Thyroid gland (tissue), 4 donors: ENCODE data around the gene SIGLEC15. TPM values are rescaled to one million over a fixed set of nuclear protein-coding genes. Genes with fewer than 3 reads are reported as not detected.
"Not testable (repeated sequence)": the region's sequence is repeated elsewhere in the genome, so short reads cannot be mapped to it uniquely, and the experiment has no call there.

Source experiments
- DNase-seq, 2 donors: peaks; one replicate each; pipeline ENCODE4 v3.0.0-alpha.2; 2019
- H3K27ac ChIP-seq, 3 donors: fragments of 200-600 bp; sonication (generic); 1 replicate in 2 of 3; 2 replicates in 1 of 3; pipeline ENCODE4 v1.5.1; 2016 to 2019; ENCODE audit warnings: mild to moderate bottlenecking in 1 of 3, moderate library complexity in 1 of 3
- H3K27me3 ChIP-seq: fragments of 200-600 bp; sonication (generic); one replicate; pipeline ENCODE4 v1.5.1; 2019
- H3K36me3 ChIP-seq, 2 donors: fragments of 200-600 bp; sonication (generic); one replicate each; pipeline ENCODE4 v1.5.1; 2016 to 2019
- H3K4me1 ChIP-seq, 2 donors: fragments of 200-600 bp; sonication (generic); one replicate each; pipeline ENCODE4 v1.5.1; 2017 to 2019
- H3K4me3 ChIP-seq, 3 donors: fragments of 200-600 bp; sonication (generic); replicated peaks in 1 of 3; 1 replicate in 2 of 3; 2 replicates in 1 of 3; pipeline ENCODE4 v1.5.1; 2016; ENCODE audit warnings: mild to moderate bottlenecking in 1 of 3
- H3K9me3 ChIP-seq: fragments of 200-600 bp; sonication (generic); one replicate; pipeline ENCODE4 v1.5.1; 2017
- CTCF ChIP-seq, 6 experiments: fragments of 200-600 bp in 3 of 6; fragments of 450-650 bp in 3 of 6; sonication (generic) in 3 of 6; IDR thresholded peaks; one replicate each; pipeline ENCODE4 v1.5.1; 2016 to 2019; ENCODE audit warnings: antibody characterized with exemption in 6 of 6, mild to moderate bottlenecking in 2 of 6, inconsistent platforms in 1 of 6, moderate library complexity in 1 of 6
- POLR2A ChIP-seq, 2 donors: fragments of 450-650 bp; IDR thresholded peaks; one replicate each; pipeline ENCODE4 v1.6.1; 2017; ENCODE audit warnings: antibody characterized with exemption in 2 of 2, mild to moderate bottlenecking in 2 of 2, moderate library complexity in 1 of 2
- WGBS, 2 donors: methylation state at CpG; one replicate each; pipeline ENCODE4 v1.1.5; 2017; 5-methylcytosine and 5-hydroxymethylcytosine counted together
- intact Hi-C: fragments of 100-400 bp; cut with DNase I; formaldehyde crosslinking; loops from one replicate; pipeline ENCODE4 v1.15.1; 2023
- total RNA-seq, 4 donors: library from RNA; depleted of rRNA; stranded (reverse); fragments of >200 nt; gene quantifications; one replicate each; pipeline ENCODE4 v1.2.3, GENCODE V29; 2016

SIGLEC15 gene
- total RNA-seq, 4 donors from 2014 or later, result 0.33 to 4.0 (median 0.54) TPM; not detected in 1

- 95 to 96% methylated on average over 2 of the region's 2 CpGs for WGBS, 2 donors
- Histone ChIP-seq H3K4me1 (peaks cover 0 to 4% of the 10 kb centered on the region in 2 donors), H3K27me3 (no peaks in the 10 kb centered on the region), H3K4me3 (no peak overlapping the region), H3K36me3 (no peaks in the 10 kb centered on the region), H3K27ac (no peak overlapping the region), H3K9me3 (no peaks in the 10 kb centered on the region)
- TF ChIP-seq CTCF (IDR thresholded peaks at IDR 0.05) (no peak), POLR2A (IDR thresholded peaks at IDR 0.05) (no peak)
- intact Hi-C loops, result no loop called here
- no peak for DNase-seq
Measured at GRCh38 chr18:45821026-45821425, 4.4 kb upstream of the SIGLEC15 start.

- WGBS, 2 donors, result 83 to 87% methylated on average over 1 of the region's 1 CpG
Measured at GRCh38 chr18:45821711-45822110, 3.8 kb upstream of the SIGLEC15 start.

DNA sequence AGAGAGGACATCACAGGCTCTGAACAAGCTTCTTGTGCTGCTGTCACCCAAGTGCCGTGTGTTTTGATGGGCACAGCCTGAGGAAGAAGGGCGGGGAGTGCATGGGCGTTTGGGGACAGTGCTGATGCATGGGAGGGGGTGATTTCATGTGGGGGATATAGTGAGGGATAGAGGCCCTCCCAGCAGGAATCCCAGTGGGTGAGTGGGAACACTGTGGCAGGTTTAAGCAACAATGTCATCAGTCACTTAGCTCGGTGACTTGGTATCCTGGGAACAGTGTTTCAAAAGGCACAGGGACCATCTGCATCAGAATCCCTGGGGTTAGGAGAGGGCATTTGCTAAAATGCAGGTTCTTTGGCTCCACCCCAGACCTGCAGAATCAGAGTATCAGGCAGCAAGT lies 609 bp downstream of the SIGLEC15 start:
- H3K4me3 ChIP-seq, result no peak overlapping the region
- WGBS, 2 donors, result 84 to 90% methylated on average over 4 of the region's 4 CpGs
- intact Hi-C loops, result no loop called here
- H3K36me3 ChIP-seq, result no peaks in the 10 kb centered on the region
- H3K27me3 ChIP-seq, result no peaks in the 10 kb centered on the region
- TF ChIP-seq POLR2A (IDR thresholded peaks at IDR 0.05) (no peak), CTCF (IDR thresholded peaks at IDR 0.05) (no peak)
- no peak for DNase-seq
- peaks cover 10 to 18% of the 10 kb centered on the region in 2 donors for H3K4me1 ChIP-seq
- H3K9me3 ChIP-seq, result no peaks in the 10 kb centered on the region
- no peak overlapping the region for H3K27ac ChIP-seq

More at GRCh38 chr18:45821711-45822110, 3.8 kb upstream of the SIGLEC15 start:
- Histone ChIP-seq H3K4me1 (peaks cover 0 to 4% of the 10 kb centered on the region in 2 donors), H3K4me3 (no peak overlapping the region), H3K27ac (no peak overlapping the region), H3K9me3 (no peaks in the 10 kb centered on the region), H3K27me3 (no peaks in the 10 kb centered on the region), H3K36me3 (no peaks in the 10 kb centered on the region)
- DNase-seq, result no peak
- no peak for TF ChIP-seq CTCF (IDR thresholded peaks at IDR 0.05)
- TF ChIP-seq POLR2A (IDR thresholded peaks at IDR 0.05), result no peak
- intact Hi-C loops, result no loop called here

DNA sequence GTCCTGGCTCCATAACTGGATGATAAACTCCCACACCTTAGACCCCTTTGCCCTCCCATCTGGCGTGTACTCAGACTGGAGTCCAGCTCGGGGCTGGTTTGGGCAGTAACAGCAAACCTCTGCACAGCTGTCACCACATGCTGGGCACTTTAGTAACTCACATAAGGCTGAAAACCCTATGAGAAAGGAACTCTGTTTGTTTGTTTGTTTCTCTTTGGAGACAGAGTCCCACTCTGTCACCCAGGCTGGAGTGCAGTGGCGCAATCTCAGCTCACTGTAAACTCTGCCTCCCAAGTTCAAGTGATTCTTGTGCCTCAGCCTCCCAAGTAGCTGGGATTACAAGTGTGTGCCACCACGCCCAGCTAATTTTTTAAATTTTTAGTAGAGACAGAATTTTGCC lies 1.2 kb downstream of the SIGLEC15 start:
- H3K4me3 ChIP-seq, H3K27ac ChIP-seq, DNase-seq, H3K9me3 ChIP-seq, H3K36me3 ChIP-seq, intact Hi-C loops, H3K27me3 ChIP-seq: not testable (repeated sequence)
- peaks cover 10 to 18% of the 10 kb centered on the region in 2 donors for H3K4me1 ChIP-seq
- 95 to 98% methylated on average over 4 of the region's 4 CpGs for WGBS, 2 donors

DNA sequence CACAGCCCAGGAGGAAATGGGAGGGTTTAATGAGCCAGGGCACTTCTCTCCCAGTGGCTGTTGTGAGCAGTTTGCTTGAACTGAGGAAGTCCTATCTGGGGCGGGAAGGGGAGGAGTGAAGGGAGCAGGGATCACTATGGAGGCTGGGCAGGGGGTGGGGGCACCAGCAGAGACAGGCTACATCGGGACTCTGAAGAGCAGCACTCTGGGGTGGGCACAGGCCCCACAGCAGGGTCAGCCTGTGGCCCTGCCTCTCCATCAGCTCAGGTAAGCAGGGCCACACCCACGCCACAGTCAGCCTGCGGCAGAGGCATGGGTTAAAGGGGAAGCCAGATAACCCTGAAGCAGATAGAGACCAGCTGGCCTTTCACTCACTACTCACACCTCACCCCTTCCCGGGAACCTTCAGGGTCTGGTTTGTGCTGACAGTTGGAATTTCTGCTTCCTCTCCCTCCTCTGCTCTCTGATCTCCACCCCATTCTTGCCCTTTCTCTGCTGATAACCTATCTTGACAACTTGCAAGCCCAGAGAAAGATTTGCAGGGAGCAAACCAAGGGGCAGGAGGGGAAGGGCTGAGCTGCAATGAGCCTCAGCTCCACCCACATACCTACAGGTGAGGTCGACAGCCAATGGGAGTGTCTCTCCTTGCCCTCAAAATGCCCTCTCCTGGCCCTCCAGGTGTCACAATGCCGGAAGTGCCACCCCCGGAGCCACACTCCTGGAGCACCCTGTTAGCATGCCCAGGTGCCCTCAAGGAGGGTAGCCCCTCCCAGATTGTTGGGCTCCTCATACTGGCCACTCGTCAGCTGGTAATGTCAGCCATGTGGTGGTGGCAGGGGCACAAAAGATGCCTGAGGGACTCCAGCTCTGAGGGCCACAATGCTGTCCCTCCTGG lies 3.7 kb downstream of the SIGLEC15 start:
- H3K27ac ChIP-seq, result no peak overlapping the region
- WGBS, 2 donors, result 64 to 65% methylated on average over 8 of the region's 9 CpGs
- H3K36me3 ChIP-seq, result no peaks in the 10 kb centered on the region
- peaks cover 10 to 18% of the 10 kb centered on the region in 2 donors for H3K4me1 ChIP-seq
- DNase-seq, result no peak
- no peaks in the 10 kb centered on the region for H3K27me3 ChIP-seq
- intact Hi-C loops, result no loop called here
- no peak for TF ChIP-seq CTCF (IDR thresholded peaks at IDR 0.05)
- TF ChIP-seq POLR2A (IDR thresholded peaks at IDR 0.05), result no peak
- no peaks in the 10 kb centered on the region for H3K9me3 ChIP-seq
- H3K4me3 ChIP-seq, result no peak overlapping the region
